ENCODE data around the gene MTX2.

GRCh38 chr2:176285321-176285720, 16.1 kb downstream of the MTX2 start:
- no peak for TF ChIP-seq CTCF (IDR thresholded peaks at IDR 0.05)
- TF ChIP-seq POLR2A (IDR thresholded peaks at IDR 0.05): no peak
